Subcutaneous abdominal adipose tissue (tissue), 5 donors: ENCODE measurements around the gene ITSN2.
A peak's percentile ranks its signal among the peaks of the same experiment; 100 is the strongest.

Experiments used
- H3K27ac ChIP-seq: one replicate; pipeline ENCODE4 v1.7.0; 2013; ENCODE audit warnings: low read depth, mild to moderate bottlenecking, inconsistent platforms, low read length, moderate library complexity
- H3K27me3 ChIP-seq, 5 donors: one replicate each; pipeline ENCODE4 v1.7.0; 2013; ENCODE audit warnings: low read length in 5 of 5, inconsistent platforms in 1 of 5; ENCODE audit not compliant: control insufficient read depth in 5 of 5, insufficient read depth in 4 of 5
- H3K36me3 ChIP-seq, 5 donors: one replicate each; pipeline ENCODE4 v1.7.0; 2013; ENCODE audit warnings: low read length in 5 of 5; ENCODE audit not compliant: control insufficient read depth in 5 of 5, insufficient read depth in 5 of 5
- H3K4me1 ChIP-seq, 5 donors: one replicate each; pipeline ENCODE4 v1.7.0; 2013; ENCODE audit warnings: low read length in 5 of 5, mild to moderate bottlenecking in 3 of 5, moderate library complexity in 1 of 5; ENCODE audit not compliant: control insufficient read depth in 5 of 5, insufficient read depth in 5 of 5
- H3K4me3 ChIP-seq, 5 donors: one replicate each; pipeline ENCODE4 v1.7.0; 2013; ENCODE audit warnings: low read length in 5 of 5, low read depth in 1 of 5
- H3K9ac ChIP-seq, 5 donors: one replicate each; pipeline ENCODE4 v1.7.0; 2013; ENCODE audit warnings: low read length in 5 of 5, mild to moderate bottlenecking in 4 of 5, moderate library complexity in 3 of 5
- H3K9me3 ChIP-seq, 5 donors: one replicate each; pipeline ENCODE4 v1.7.0; 2013; ENCODE audit warnings: low read length in 5 of 5; ENCODE audit not compliant: control insufficient read depth in 5 of 5
- donor health status: healthy.
- donor health status: healthy.
- donor health status: healthy.
- donor health status: healthy.
- donor health status: healthy.

ITSN2 gene

GRCh38 chr2:24353364-24353763 lies 7.0 kb downstream of the ITSN2 start:
- Histone ChIP-seq H3K4me3 (no peak overlapping the region), H3K9ac (no peak overlapping the region), H3K4me1 (peaks cover 0 to 40% (median 23%) of the 10 kb centered on the region in 5 donors), H3K9me3 (no peaks in the 10 kb centered on the region), H3K36me3 (no peaks in the 10 kb centered on the region), H3K27ac (no peak overlapping the region), H3K27me3 (no peaks in the 10 kb centered on the region)

- Histone ChIP-seq H3K27me3 (no peaks in the 10 kb centered on the region), H3K9me3 (no peaks in the 10 kb centered on the region), H3K4me3 (no peak overlapping the region), H3K9ac (no peak overlapping the region), H3K36me3 (no peaks in the 10 kb centered on the region), H3K4me1 (peaks cover 0 to 36% (median 23%) of the 10 kb centered on the region in 5 donors), H3K27ac (peak overlapping the region; percentile 6)
These were observed 7.7 kb downstream of the ITSN2 start for GRCh38 chr2:24352664-24353063.

- H3K27ac ChIP-seq: no peak overlapping the region
- no peaks in the 10 kb centered on the region for H3K27me3 ChIP-seq
- H3K4me1 ChIP-seq: peaks cover 0 to 36% (median 23%) of the 10 kb centered on the region in 5 donors
- no peaks in the 10 kb centered on the region for H3K9me3 ChIP-seq
- H3K9ac ChIP-seq: no peak overlapping the region
- no peak overlapping the region for H3K4me3 ChIP-seq
- no peaks in the 10 kb centered on the region for H3K36me3 ChIP-seq
These were observed 8.4 kb downstream of the ITSN2 start for GRCh38 chr2:24351981-24352380.

- Histone ChIP-seq H3K9me3 (no peaks in the 10 kb centered on the region), H3K27ac (no peak overlapping the region), H3K9ac (no peak overlapping the region), H3K27me3 (no peaks in the 10 kb centered on the region), H3K36me3 (no peaks in the 10 kb centered on the region), H3K4me1 (peaks cover 0 to 36% (median 23%) of the 10 kb centered on the region in 5 donors), H3K4me3 (no peak overlapping the region)
These were observed 8.8 kb downstream of the ITSN2 start for GRCh38 chr2:24351627-24351938.

- Histone ChIP-seq H3K27ac (no peak overlapping the region), H3K9me3 (no peaks in the 10 kb centered on the region), H3K4me3 (no peak overlapping the region), H3K36me3 (no peaks in the 10 kb centered on the region), H3K4me1 (peaks cover 0 to 36% (median 23%) of the 10 kb centered on the region in 5 donors), H3K9ac (no peak overlapping the region), H3K27me3 (no peaks in the 10 kb centered on the region)
These were observed 9.3 kb downstream of the ITSN2 start for GRCh38 chr2:24350826-24351626.

- H3K4me3 ChIP-seq: no peak overlapping the region
- H3K4me1 ChIP-seq: peaks cover 0 to 28% (median 17%) of the 10 kb centered on the region in 5 donors
- H3K27ac ChIP-seq: no peak overlapping the region
- no peaks in the 10 kb centered on the region for H3K36me3 ChIP-seq
- no peaks in the 10 kb centered on the region for H3K27me3 ChIP-seq
- H3K9me3 ChIP-seq: no peaks in the 10 kb centered on the region
- H3K9ac ChIP-seq: no peak overlapping the region
These were observed 11.2 kb downstream of the ITSN2 start for GRCh38 chr2:24349097-24349496.

- Histone ChIP-seq H3K9ac (no peak overlapping the region), H3K27me3 (no peaks in the 10 kb centered on the region), H3K27ac (no peak overlapping the region), H3K9me3 (no peaks in the 10 kb centered on the region), H3K36me3 (no peaks in the 10 kb centered on the region), H3K4me3 (no peak overlapping the region), H3K4me1 (peaks cover 0 to 22% (median 6%) of the 10 kb centered on the region in 5 donors)
These were observed 14.4 kb downstream of the ITSN2 start for GRCh38 chr2:24345937-24346336.

GRCh38 chr2:24343225-24343882 lies 17.0 kb downstream of the ITSN2 start:
- H3K4me3 ChIP-seq: no peak overlapping the region
- H3K27me3 ChIP-seq: no peaks in the 10 kb centered on the region
- no peak overlapping the region for H3K27ac ChIP-seq
- no peaks in the 10 kb centered on the region for H3K9me3 ChIP-seq
- no peaks in the 10 kb centered on the region for H3K36me3 ChIP-seq
- H3K4me1 ChIP-seq: peaks cover 0 to 18% (median 6%) of the 10 kb centered on the region in 5 donors
- H3K9ac ChIP-seq: no peak overlapping the region

- H3K36me3 ChIP-seq: no peaks in the 10 kb centered on the region
- no peaks in the 10 kb centered on the region for H3K9me3 ChIP-seq
- H3K27me3 ChIP-seq: no peaks in the 10 kb centered on the region
- no peak overlapping the region for H3K27ac ChIP-seq
- H3K4me3 ChIP-seq: no peak overlapping the region
- H3K4me1 ChIP-seq: peaks cover 0 to 18% (median 6%) of the 10 kb centered on the region in 5 donors
- H3K9ac ChIP-seq: no peak overlapping the region
These were observed 18.0 kb downstream of the ITSN2 start for GRCh38 chr2:24342110-24342910.

- Histone ChIP-seq H3K36me3 (no peaks in the 10 kb centered on the region), H3K4me3 (no peak overlapping the region), H3K27me3 (no peaks in the 10 kb centered on the region), H3K4me1 (peaks cover 0 to 21% (median 11%) of the 10 kb centered on the region in 5 donors), H3K9me3 (no peaks in the 10 kb centered on the region), H3K9ac (no peak overlapping the region), H3K27ac (no peak overlapping the region)
These were observed 20.5 kb downstream of the ITSN2 start for GRCh38 chr2:24339856-24340262.
